Stimulated activated CD4-positive, alpha-beta T cell treated with anti-CD3 and anti-CD28 coated beads, TNF-alpha, amount 100 ng/mL, for 4 hours (primary cell): Measurements from ENCODE around the gene YJEFN3.

Source experiments
- DNase-seq, 3 experiments: peaks; one replicate each; pipeline ENCODE4 v3.0.0-alpha.2; 2020; ENCODE audit warnings: low read depth in 3 of 3

The YJEFN3 gene

DNA sequence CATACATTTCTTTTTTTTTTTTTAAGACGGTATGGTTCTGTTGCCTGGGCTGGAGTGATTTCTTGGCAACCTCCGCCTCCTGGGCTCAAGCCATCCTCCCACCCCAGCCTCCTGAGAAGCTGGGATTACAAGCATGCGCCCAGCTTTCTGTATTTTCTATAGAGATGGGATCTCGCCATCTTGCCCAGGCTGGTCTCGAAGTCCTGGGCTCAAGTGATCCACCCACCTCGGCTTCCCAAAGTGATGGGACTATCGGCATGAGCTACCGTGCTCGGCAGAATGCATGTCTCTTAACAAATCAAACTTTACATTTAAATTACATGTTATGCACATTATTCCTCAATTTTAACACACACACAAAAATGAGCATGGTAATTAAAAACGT, 11.5 kb upstream of the YJEFN3 start:
- DNase-seq: no peak

DNA sequence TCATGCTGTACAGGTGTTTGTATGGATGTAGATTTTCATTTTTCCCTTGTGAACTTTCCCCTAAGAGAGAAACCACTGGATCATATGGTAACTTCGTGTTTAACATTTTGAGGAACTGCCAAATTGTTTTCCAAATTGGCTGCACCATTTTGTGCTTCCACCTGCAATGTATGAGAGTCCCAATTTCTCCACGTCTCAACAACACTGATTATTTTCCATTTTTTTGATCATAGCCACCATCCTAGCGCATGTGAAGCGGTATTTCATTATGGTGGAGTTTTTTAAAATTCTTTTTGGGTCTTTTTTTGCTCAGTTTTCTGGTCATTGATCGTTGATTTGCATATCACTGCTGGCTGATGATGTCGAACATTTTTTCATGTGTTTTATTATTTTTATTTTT, 7.7 kb upstream of the YJEFN3 start:
- no peak for DNase-seq

DNA sequence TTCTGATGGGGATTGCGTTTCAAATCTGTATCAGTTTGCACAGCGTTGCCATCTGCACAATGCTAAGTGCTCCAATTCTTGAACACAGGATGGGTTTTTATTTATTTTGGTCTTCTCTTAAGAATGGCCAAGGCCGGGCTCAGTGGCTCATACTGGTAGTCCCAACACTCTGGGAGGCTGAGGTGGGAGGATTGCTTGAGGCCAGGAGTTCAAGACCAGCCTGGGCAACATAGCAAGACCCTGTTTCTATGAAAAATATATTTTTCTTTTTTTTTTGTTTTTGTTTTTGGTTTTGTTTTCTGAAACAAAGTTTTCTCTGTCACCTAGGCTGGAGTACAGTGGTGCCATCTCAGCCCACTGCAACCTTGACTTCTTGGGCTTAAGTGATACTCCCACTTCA, 5.5 kb upstream of the YJEFN3 start:
- DNase-seq: no peak

DNA sequence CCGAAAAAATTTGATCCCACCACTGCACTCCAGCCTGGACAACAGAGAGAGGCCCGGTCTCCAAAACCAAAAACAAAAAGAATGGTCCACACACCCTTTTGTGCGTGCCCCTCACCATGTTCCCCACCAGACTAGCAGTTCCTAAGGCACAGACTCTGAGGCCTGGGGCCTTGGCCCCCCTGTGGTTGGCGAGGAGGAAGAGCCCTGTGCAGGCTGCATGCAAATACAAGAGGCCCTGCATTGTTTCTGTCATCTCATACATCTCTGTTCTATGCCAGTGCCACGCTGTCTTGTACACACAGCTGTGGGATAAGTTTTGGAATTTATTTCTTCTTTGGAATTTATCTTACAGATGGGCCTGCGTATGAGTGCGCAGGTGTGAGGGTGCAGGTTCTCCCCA, 4.7 kb upstream of the YJEFN3 start:
- DNase-seq: no peak

- no peak for DNase-seq
These were observed 2.9 kb upstream of the YJEFN3 start for GRCh38 chr19:19525611-19526380.

GRCh38 chr19:19526581-19527370, 1.9 kb upstream of the YJEFN3 start:
- DNase-seq: no peak

GRCh38 chr19:19527371-19527656, 1.4 kb upstream of the YJEFN3 start:
- DNase-seq: no peak

DNA sequence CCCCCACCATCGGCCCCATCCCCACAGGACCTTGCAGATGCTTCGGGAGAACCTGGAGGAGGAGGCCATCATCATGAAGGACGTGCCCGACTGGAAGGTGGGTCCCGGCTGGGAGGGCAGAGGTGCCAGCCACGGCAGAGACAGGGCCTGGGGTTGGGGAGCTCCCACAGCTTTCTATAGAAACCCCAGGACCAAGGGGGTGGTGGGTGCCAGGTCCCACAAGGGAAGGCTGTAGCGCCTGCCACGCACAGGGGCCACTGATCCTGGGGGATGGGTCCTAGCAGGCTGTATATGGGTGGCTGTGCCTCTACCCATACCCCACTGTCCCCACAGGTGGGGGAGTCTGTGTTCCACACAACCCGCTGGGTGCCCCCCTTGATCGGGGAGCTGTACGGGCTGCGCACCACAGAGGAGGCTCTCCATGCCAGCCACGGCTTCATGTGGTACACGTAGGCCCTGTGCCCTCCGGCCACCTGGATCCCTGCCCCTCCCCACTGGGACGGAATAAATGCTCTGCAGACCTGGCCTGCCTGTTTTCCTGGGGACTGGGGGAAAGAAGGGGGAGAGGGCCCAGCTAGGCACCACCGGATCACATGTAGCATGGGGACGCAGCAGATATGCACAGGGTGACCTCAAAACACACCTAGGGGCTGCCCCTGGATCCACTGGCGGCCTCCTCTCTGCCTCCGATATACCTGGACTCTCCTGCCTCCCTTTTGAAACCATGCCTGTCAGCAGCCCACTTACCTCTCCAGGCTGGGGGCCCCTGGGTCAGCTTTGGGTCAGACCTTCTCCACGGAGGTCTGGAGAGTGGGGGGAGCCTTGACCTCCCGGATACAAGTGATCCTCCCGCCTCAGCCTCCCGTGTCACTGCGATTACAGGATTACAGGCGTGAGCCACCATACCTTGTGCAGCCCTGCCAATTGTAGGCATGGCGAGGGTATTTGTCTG, 761 bp upstream of the YJEFN3 start:
- no peak for DNase-seq

DNA sequence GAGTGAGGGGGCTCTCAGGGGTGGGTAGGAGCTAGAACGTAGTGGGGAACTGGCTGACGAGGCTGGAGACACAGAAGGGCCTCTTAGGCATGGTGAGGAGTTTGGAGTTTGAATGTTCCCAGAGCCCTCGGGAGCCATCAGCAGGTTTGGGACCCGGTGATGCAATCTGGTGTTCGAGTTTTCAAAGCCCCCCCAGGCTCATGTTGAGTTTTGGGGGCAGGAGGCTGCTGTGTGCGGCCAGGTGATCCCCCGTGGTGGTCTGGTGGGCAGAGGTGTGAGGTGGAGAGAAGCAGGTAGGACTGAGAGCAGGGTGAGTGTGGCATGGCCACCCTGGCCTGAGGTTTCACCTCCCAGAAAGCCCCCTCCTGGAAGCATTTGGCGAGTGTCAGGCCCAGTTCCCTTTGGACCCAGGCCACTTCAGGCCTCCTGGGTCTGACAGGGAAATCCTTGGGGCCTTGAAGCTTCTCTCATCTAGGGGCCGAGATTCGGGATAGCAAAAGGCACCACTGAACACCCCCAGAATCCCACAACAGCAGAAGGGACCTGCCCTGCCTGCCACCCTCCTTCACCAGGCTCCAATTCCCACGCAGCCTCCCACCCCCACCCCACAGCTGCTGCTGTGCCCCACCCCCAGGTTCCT, 1.2 kb downstream of the YJEFN3 start:
- DNase-seq: no peak

- no peak for DNase-seq
These were observed 1.7 kb downstream of the YJEFN3 start for GRCh38 chr19:19530423-19530804.

DNA sequence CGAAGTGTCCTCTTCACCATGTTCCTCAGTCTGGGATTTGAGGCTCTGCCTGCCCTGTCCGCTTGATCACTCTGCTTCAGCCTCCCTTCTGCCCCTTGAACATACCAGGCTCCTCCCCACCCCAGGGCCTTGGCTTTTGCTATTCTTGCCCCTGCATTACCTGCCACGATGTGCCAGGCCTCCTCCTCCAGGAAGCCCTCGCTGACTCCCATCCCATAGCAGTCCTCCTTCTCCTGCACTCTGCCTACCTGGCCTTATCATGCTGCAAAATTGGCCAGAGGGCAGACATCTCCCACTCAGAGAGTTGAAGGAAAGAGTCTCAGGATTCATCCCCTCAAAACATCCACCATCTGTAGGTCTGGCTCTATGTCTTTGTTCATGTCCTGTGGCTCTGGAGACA, 2.2 kb downstream of the YJEFN3 start:
- DNase-seq: no peak

DNA sequence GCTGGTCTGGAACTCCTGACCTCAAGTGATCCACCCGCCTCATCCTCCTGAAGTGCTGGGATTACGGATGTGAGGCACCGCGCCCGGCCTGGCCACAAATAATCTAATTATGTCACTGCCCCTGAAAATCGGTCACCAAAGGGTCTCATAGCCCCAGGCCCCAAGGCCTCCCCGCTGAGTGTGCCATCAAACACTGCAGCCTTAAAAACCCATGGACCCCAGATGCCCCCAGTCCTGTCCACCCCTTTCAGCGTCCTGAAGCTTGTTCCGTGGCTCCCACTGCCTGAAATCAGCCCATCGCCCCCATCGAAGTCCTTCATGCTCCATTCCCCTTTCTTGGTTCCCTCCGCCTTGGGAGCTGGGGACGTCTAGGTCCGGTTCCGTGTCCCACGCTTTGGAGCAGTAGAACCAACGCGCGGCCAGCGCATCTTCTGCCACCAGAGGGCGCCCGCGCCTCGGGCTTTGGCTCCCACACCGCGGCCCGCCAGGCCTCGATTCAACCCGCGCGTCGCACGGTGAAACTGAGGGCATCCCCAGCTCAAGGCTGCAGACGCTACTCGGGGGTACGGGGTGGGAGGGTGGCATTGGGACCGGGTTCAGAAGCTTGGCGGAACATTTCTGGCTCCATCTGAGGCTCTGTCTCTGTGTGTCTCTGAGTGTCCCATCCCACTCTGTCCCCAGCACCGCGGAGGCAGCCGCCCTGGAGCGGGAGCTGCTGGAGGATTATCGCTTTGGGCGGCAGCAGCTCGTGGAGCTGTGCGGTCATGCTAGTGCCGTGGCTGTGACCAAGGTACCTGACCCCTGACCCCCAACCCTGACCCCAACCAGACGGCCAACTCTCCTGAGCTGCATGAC, 3.5 kb downstream of the YJEFN3 start:
- DNase-seq: peak; percentile 73 to 90 (median 77)

DNA sequence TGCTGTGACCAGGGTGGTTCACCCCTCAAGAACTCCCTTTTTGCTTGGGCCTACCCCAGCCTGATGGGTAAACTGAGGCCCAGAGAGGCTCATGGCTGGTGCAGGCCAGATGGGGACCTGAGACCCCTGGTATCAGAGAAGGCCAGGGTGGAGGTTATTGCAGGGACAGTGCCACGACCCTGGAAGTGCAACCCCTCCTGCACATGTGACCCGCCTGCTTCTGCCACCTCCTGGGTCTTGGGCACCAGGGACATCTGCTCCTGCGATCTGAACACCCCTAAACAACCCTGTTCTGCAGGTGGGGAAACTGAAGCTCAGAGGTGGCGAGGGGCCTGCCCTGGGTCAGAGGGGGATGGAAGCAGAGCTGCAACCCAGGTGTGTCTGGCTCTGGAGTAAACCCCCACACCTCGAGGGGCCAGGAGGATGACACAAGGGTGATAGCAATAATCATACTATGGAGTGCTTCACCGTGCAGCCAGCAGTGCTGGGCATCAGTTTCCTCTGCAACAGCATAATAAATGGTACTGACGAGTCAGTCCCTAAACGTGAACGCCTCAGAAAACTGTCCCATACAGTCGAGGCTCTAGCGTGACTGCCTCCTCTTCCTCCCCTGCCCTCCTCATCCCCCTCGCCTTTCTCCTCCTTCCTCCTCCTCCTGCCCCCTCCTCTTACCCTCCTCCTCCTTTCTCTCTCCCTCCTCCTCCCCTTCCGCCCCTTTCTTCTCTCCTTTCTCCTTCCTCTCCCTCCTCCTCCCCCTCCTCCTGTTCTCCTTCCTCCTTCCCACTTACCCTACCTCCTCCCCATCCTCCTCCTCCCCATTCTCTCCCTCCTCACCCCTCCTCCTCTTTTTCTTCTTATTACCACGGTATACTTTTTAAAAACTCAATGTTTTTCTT, 4.3 kb downstream of the YJEFN3 start:
- no peak for DNase-seq

GRCh38 chr19:19533841-19534240, 5.1 kb downstream of the YJEFN3 start:
- DNase-seq: no peak

DNA sequence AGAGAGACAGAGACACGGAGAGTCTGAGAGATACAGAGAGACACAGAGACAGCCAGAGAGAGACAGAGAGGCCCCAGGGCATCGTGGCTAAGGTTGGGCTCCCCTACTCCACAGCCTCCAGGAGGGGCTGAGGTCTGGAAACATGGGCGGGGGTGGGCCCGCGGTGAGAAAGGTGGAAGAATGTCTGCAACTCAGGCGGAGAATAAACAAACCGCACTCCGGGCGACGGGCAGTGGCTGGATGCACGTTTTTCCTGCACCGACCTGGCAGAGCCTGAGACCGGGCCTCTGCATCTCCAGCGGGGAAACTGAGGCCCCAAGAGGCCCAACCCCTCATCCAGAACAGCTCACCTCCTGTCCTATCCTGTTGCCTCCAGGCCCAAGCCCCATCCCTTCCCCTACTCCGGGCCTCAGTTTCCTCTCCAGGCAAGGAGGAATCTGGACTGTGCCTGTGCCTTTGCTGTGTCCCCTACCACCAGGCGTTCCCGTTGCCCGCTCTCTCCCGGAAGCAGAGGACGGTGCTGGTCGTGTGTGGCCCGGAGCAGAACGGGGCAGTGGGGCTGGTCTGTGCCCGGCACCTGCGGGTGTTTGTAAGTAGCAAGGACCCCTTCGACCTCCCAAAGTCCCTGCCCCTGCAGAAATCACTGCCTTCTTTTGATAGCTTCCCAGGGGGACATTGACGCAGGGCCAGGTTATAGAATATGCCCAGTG, 6.0 kb downstream of the YJEFN3 start:
- DNase-seq: no peak

- DNase-seq: no peak
These were observed 6.8 kb downstream of the YJEFN3 start for GRCh38 chr19:19535311-19536191.

GRCh38 chr19:19537075-19538048, 8.7 kb downstream of the YJEFN3 start:
- no peak for DNase-seq
